Endothelial cell of umbilical vein (primary cell): Measurements from ENCODE around the gene PTPRT. TPM values are rescaled to one million over a fixed set of nuclear protein-coding genes. Genes with fewer than 3 reads are reported as not detected.
A peak's percentile ranks its signal among the peaks of the same experiment; 100 is the strongest.

Experiments used
- Bru-seq: library from RNA; stranded (reverse); fragments of 400-500 nt; gene quantifications from one replicate; lab custom pipeline; 2021; lab: Mats Ljungman, UMichigan
- BruChase-seq, 2 experiments: library from RNA; stranded (reverse); fragments of 400-500 nt; gene quantifications; one replicate each; lab custom pipeline; 2021; lab: Mats Ljungman, UMichigan
- BruUV-seq: library from RNA; stranded (reverse); fragments of 400-500 nt; replicated peaks from 2 replicates; lab custom pipeline; 2021; lab: Mats Ljungman, UMichigan
- CTCF ChIA-PET: fragments of 300-600, 350-600 bp; sonication (Branson Sonifier 250); formaldehyde crosslinking; loops from one replicate; lab custom pipeline; 2021; ENCODE audit warnings: antibody characterized with exemption, inconsistent platforms; lab: Charles Lee
- POLR2A ChIA-PET: fragments of 300-600, 350-600 bp; sonication (Branson Sonifier 250); formaldehyde crosslinking; loops from one replicate; lab custom pipeline; 2021; ENCODE audit warnings: antibody characterized with exemption, inconsistent platforms; lab: Charles Lee
- DNase-seq: peaks from one replicate; pipeline ENCODE4 v3.0.0-alpha.2; 2011; ENCODE audit warnings: low read depth, low spot score
- FAIRE-seq: peaks from 2 replicates; lab custom pipeline; 2011; peaks lifted over from hg19 to GRCh38; lab: Jason Lieb, UNC
- H2AFZ ChIP-seq: 2 replicates; pipeline ENCODE4 v1.6.0; 2012; ENCODE audit warnings: low read depth, low read length, control low read depth, inconsistent platforms
- H3K27ac ChIP-seq: 2 replicates; pipeline ENCODE4 v1.5.1; 2011; ENCODE audit warnings: low read depth, mild to moderate bottlenecking, control low read depth, low read length, moderate library complexity; ENCODE audit not compliant: insufficient read depth
- H3K27me3 ChIP-seq, 2 experiments: 2 replicates each; pipeline versions ENCODE4 v1.6.0 to v1.6.1; 2011; ENCODE audit warnings: low read length in 2 of 2, mixed read lengths in 1 of 2; ENCODE audit not compliant: control insufficient read depth in 2 of 2, insufficient read depth in 2 of 2
- H3K36me3 ChIP-seq, 2 experiments: 2 replicates in 1 of 2; 3 replicates in 1 of 2; pipeline ENCODE4 v1.5.1; 2011; ENCODE audit warnings: low read length in 2 of 2, mild to moderate bottlenecking in 1 of 2, moderate library complexity in 1 of 2; ENCODE audit not compliant: control insufficient read depth in 2 of 2, insufficient read depth in 2 of 2; ENCODE audit errors: extremely low read depth in 1 of 2
- H3K4me1 ChIP-seq: 3 replicates; pipeline ENCODE4 v1.5.1; 2011; ENCODE audit warnings: mild to moderate bottlenecking, low read length; ENCODE audit not compliant: control insufficient read depth, insufficient read depth; ENCODE audit errors: extremely low read depth
- H3K4me2 ChIP-seq: 2 replicates; pipeline ENCODE4 v1.6.1; 2011; ENCODE audit warnings: low read length, control low read depth, mixed read lengths; ENCODE audit not compliant: insufficient read depth
- H3K4me3 ChIP-seq, 3 experiments: fragments of 200-600 bp in 1 of 3; sonication (generic), shearing (Covaris generic) in 1 of 3; replicated peaks in 1 of 3; 2 replicates each; pipeline ENCODE4 v1.5.1; 2011 to 2016; ENCODE audit warnings: control low read depth in 3 of 3, low read length in 3 of 3, mild to moderate bottlenecking in 2 of 3, inconsistent platforms in 1 of 3, low read depth in 1 of 3, moderate library complexity in 1 of 3; ENCODE audit not compliant: insufficient read depth in 1 of 3
- H3K79me2 ChIP-seq: 2 replicates; pipeline ENCODE4 v1.6.0; 2012; ENCODE audit warnings: low read length, inconsistent platforms; ENCODE audit not compliant: control insufficient read depth, insufficient read depth
- H3K9ac ChIP-seq: replicated peaks from 2 replicates; pipeline ENCODE3; 2011; ENCODE audit warnings: low read length, control low read depth; ENCODE audit not compliant: insufficient read depth; ENCODE audit errors: extremely low read depth
- H3K9me1 ChIP-seq: replicated peaks from 3 replicates; pipeline ENCODE4 v1.6.0; 2011; ENCODE audit warnings: mild to moderate bottlenecking, low read length; ENCODE audit not compliant: control insufficient read depth, insufficient read depth; ENCODE audit errors: extremely low read depth
- H3K9me3 ChIP-seq: replicated peaks from 2 replicates; pipeline ENCODE4 v1.5.1; 2012; ENCODE audit warnings: low read length, inconsistent platforms; ENCODE audit not compliant: control insufficient read depth, insufficient read depth
- H4K20me1 ChIP-seq: replicated peaks from 2 replicates; pipeline ENCODE3; 2011; ENCODE audit warnings: mild to moderate bottlenecking, low read length; ENCODE audit not compliant: control insufficient read depth, insufficient read depth; ENCODE audit errors: extremely low read depth
- CTCF ChIP-seq, 2 donors: IDR thresholded peaks; 1 replicate in 1 of 2; 2 replicates in 1 of 2; pipeline ENCODE4 v1.5.1; 2011; ENCODE audit warnings: low read length in 2 of 2, mild to moderate bottlenecking in 2 of 2, moderate library complexity in 2 of 2, control low read depth in 1 of 2, inconsistent platforms in 1 of 2, low read depth in 1 of 2; ENCODE audit not compliant: insufficient read depth in 1 of 2; ENCODE audit errors: extremely low read depth in 1 of 2
- EZH2 ChIP-seq: IDR thresholded peaks from 2 replicates; pipeline ENCODE4 v1.6.1; 2012; ENCODE audit warnings: borderline replicate concordance, low read depth, mild to moderate bottlenecking, moderate library complexity, low read length, inconsistent platforms; ENCODE audit not compliant: severe bottlenecking
- FOS ChIP-seq: IDR thresholded peaks from 2 replicates; pipeline ENCODE4 v1.6.1; 2011; ENCODE audit warnings: mild to moderate bottlenecking, low read length, moderate library complexity, borderline replicate concordance; ENCODE audit not compliant: insufficient read depth
- GATA2 ChIP-seq: IDR thresholded peaks from 2 replicates; pipeline ENCODE4 v1.7.0; 2011; ENCODE audit warnings: low read depth, mild to moderate bottlenecking, moderate library complexity, mixed read lengths, low read length; ENCODE audit not compliant: insufficient read length, insufficient read depth
- JUN ChIP-seq: IDR thresholded peaks from 2 replicates; pipeline ENCODE4 v1.6.1; 2011; ENCODE audit warnings: borderline replicate concordance, low read depth; ENCODE audit not compliant: insufficient read length, insufficient read depth
- MAX ChIP-seq: IDR thresholded peaks from 2 replicates; pipeline ENCODE4 v1.6.1; 2011; ENCODE audit not compliant: insufficient read depth, insufficient read length
- MYC ChIP-seq: IDR thresholded peaks from one replicate; pipeline ENCODE4 v1.6.1; 2011; ENCODE audit warnings: mild to moderate bottlenecking, low read depth, low read length
- POLR2A ChIP-seq: IDR thresholded peaks from 2 replicates; pipeline ENCODE4 v1.6.1; 2012; ENCODE audit warnings: low read depth, mild to moderate bottlenecking, control low read depth, low read length
- POLR2AphosphoS5 ChIP-seq: IDR thresholded peaks from 2 replicates; pipeline ENCODE4 v1.6.1; 2012; ENCODE audit warnings: low read depth, mild to moderate bottlenecking, control low read depth, low read length, moderate library complexity; ENCODE audit not compliant: insufficient read depth
- dilution Hi-C: fragments of 300-500 bp; cut with MboI; formaldehyde crosslinking; loops from one replicate; pipeline ENCODE4 v1.15.0; 2019; ENCODE audit warnings: low sequenced_read_pairs; ENCODE audit not compliant: extremely low pct_ligation_motif_present
- intact Hi-C: fragments of 100-400 bp; cut with micrococcal nuclease; formaldehyde crosslinking; loops from one replicate; pipeline ENCODE4 v1.10.0; 2022
- long read RNA-seq: library from polyadenylated mRNA; stranded (forward); transcript quantifications from one replicate; pipeline ENCODE4 v2.0.0, GENCODE V29; 2021
- polyA minus RNA-seq, 3 experiments: library from RNA; depleted of rRNA, polyadenylated mRNA; stranded (reverse); fragments of >200 nt; gene quantifications; 1 replicate in 1 of 3; 2 replicates in 2 of 3; pipeline ENCODE4 v1.2.3, GENCODE V29; 2011
- polyA plus RNA-seq, 4 experiments: library from polyadenylated mRNA; depleted of rRNA in 3 of 4; stranded (reverse) in 3 of 4; unstranded in 1 of 4; fragments of >200 nt; gene quantifications; 2 replicates each; pipeline versions ENCODE4 v1.2.1 to v1.2.3, GENCODE V29; 2011 to 2012; ENCODE audit warnings: missing spikeins in 1 of 4
- total RNA-seq: library from RNA; stranded (reverse); gene quantifications from 2 replicates; pipeline ENCODE4 v1.2.3, GENCODE V29; 2021

PTPRT gene
- total RNA-seq, result not detected in 2 replicates
- not detected in 2 replicates for polyA plus RNA-seq
- polyA plus RNA-seq (2011; cell fraction: cytosol; rRNA removed), result not detected in 2 replicates
- not detected in 2 replicates for polyA plus RNA-seq (2011; cell fraction: nucleus; rRNA removed)
- polyA plus RNA-seq (2012), result not detected in 2 replicates
- polyA minus RNA-seq, result not detected in 2 replicates
- polyA minus RNA-seq (2011; cell fraction: cytosol; rRNA and poly(A)+ RNA removed), result not detected
- polyA minus RNA-seq (2011; cell fraction: nucleus; rRNA and poly(A)+ RNA removed), result not detected in 2 replicates
- Bru-seq, nascent RNA, result percentile 0 among the genes with signal in this experiment
- BruChase-seq, experiment 1, labeled RNA remaining after a 6-hour chase, result percentile 0 among the genes with signal in this experiment
- percentile 0 among the genes with signal in this experiment for BruChase-seq, experiment 2, labeled RNA remaining after a 2-hour chase
- long read RNA-seq, result 0 reads

- H3K4me3 ChIP-seq, result no peak within 1 kb of the TSS
- H3K4me2 ChIP-seq, result no peak within 1 kb of the TSS
- ChIA-PET CTCF (interaction anchor here (0.7 to 5.0 kb wide), 4 partner anchors 1451 to 1455 kb away, joined by 3 to 92 read pairs (median 28); no protein-coding TSS in a partner anchor), POLR2A (no interaction called here)
- no peak for FAIRE-seq
- H3K36me3 ChIP-seq, result no peaks in the 10 kb centered on the region
- dilution Hi-C loops (no loop called here), intact Hi-C loops (loop anchor here (10.0 kb wide), 1 partner anchor 215 kb away; no protein-coding TSS in a partner anchor)
- H3K9me1 ChIP-seq, result no peaks in the 10 kb centered on the region
- H3K9me3 ChIP-seq, result no peaks in the 10 kb centered on the region
- H3K79me2 ChIP-seq, result no peaks in the 10 kb centered on the region
- H2AFZ ChIP-seq, result no peak within 1 kb of the TSS
- H3K27me3 ChIP-seq, result peaks cover 11 to 15% of the 10 kb centered on the region in 2 experiments
- no peaks in the 10 kb centered on the region for H3K4me1 ChIP-seq
- TF ChIP-seq GATA2 (no peak), POLR2A (no peak)
- H4K20me1 ChIP-seq, result no peaks in the 10 kb centered on the region
- DNase-seq, result no peak
- no peak within 1 kb of the TSS for H3K27ac ChIP-seq
- no TSS peak for BruUV-seq
- no peak within 1 kb of the TSS for H3K9ac ChIP-seq
These were observed at the start of gene PTPRT for GRCh38 chr20:43189554-43190331. Gene PTPRT (minus strand): TSS chr20:43189906. CDS start chr20:43189733, 173 bp downstream.

- Histone ChIP-seq H3K79me2 (no peaks in the 10 kb centered on the region), H3K27ac (no peak overlapping the region), H3K4me2 (no peak overlapping the region), H3K4me1 (no peaks in the 10 kb centered on the region), H3K36me3 (no peaks in the 10 kb centered on the region), H4K20me1 (no peaks in the 10 kb centered on the region), H3K27me3 (no peaks in the 10 kb centered on the region), H2AFZ (no peak overlapping the region), H3K4me3 (no peak overlapping the region), H3K9me3 (no peaks in the 10 kb centered on the region), H3K9ac (no peak overlapping the region), H3K9me1 (no peaks in the 10 kb centered on the region)
- dilution Hi-C loops, result no loop called here
- ChIA-PET CTCF (no interaction called here), POLR2A (no interaction called here)
- TF ChIP-seq MAX (no peak), EZH2 (no peak), GATA2 (no peak), MYC (no peak), POLR2A (no peak), POLR2AphosphoS5 (no peak), FOS (no peak), CTCF (IDR thresholded peaks at IDR 0.05; ENCODE audit: extremely low read depth in 1 of 2, insufficient read depth in 1 of 2, low read depth in 1 of 2, low read length in 2 of 2) (no peak), JUN (no peak)
- intact Hi-C loops, result no loop called here
- FAIRE-seq, result no peak
- DNase-seq, result no peak
- no TSS peak for BruUV-seq
These were observed 49.1 kb upstream of the PTPRT start for GRCh38 chr20:43238833-43239232.
